Hippocampal formation (tissue), 2 donors: Measurements from ENCODE around the gene ECHS1.
"Not testable (repeated sequence)": the region's sequence is repeated elsewhere in the genome, so short reads cannot be mapped to it uniquely, and the experiment has no call there.

ENCODE experiments used
- DNase-seq, 2 donors: peaks; one replicate each; lab custom pipeline; 2025; lab: John Stamatoyannopoulos, UW

Gene ECHS1

GRCh38 chr10:133324857-133325260, 48.3 kb downstream of the ECHS1 start:
- DNase-seq: no peak

- DNase-seq: no peak
Measured at GRCh38 chr10:133324198-133324792, 48.9 kb downstream of the ECHS1 start.

- not testable (repeated sequence) for DNase-seq
Measured at GRCh38 chr10:133322064-133322709, 51.0 kb downstream of the ECHS1 start.

GRCh38 chr10:133320852-133321422, 52.2 kb downstream of the ECHS1 start:
- not testable (repeated sequence) for DNase-seq

- no peak for DNase-seq
Measured at GRCh38 chr10:133318494-133319127, 54.5 kb downstream of the ECHS1 start.

GRCh38 chr10:133316732-133317131, 56.4 kb downstream of the ECHS1 start:
- no peak for DNase-seq

GRCh38 chr10:133316266-133316665, 56.9 kb downstream of the ECHS1 start:
- DNase-seq: no peak

- DNase-seq: no peak
Measured at GRCh38 chr10:133315847-133316246, 57.3 kb downstream of the ECHS1 start.

- DNase-seq: no peak
Measured at GRCh38 chr10:133314911-133315310, 58.2 kb downstream of the ECHS1 start.

GRCh38 chr10:133313192-133313591, 60.0 kb downstream of the ECHS1 start:
- DNase-seq: no peak

GRCh38 chr10:133312769-133313145, 60.4 kb downstream of the ECHS1 start:
- DNase-seq: no peak
